ENCODE results near the gene PDE1A. TPM values are rescaled to one million over a fixed set of nuclear protein-coding genes. Genes with fewer than 3 reads are reported as not detected.

Gene PDE1A
- total RNA-seq, 1 experiment from 2014 or later: 3.1 TPM

GRCh38 chr2:182179176-182179575, 247.7 kb downstream of the PDE1A start:
- Histone ChIP-seq H3K4me3 (ENCODE audit: low read depth, low read length, poor library complexity, severe bottlenecking) (no peak overlapping the region), H3K36me3 (ENCODE audit: insufficient read depth, low read length, poor library complexity, severe bottlenecking) (no peaks in the 10 kb centered on the region), H3K27ac (ENCODE audit: low read depth, low read length, poor library complexity, severe bottlenecking) (no peak overlapping the region), H3K27me3 (replicated peaks; ENCODE audit: insufficient read depth, low read depth, low read length, poor library complexity) (no peaks in the 10 kb centered on the region), H3K4me1 (ENCODE audit: insufficient read depth, low read length, poor library complexity, severe bottlenecking) (no peaks in the 10 kb centered on the region), H3K9me3 (ENCODE audit: low read depth, low read length, poor library complexity, severe bottlenecking) (peaks cover 11% of the 10 kb centered on the region)
- DNase-seq (ENCODE audit: low spot score): no peak
- ChIA-PET POLR2A (ENCODE audit: low non-redundant PET) (no interaction called here), CTCF (no interaction called here)
- no TSS peak for BruUV-seq (replicated peaks)
- no peak for TF ChIP-seq EZH2 (IDR thresholded peaks at IDR 0.05; ENCODE audit: borderline replicate concordance, low read depth, low read length, poor library complexity, severe bottlenecking)
- intact Hi-C loops (cut with micrococcal nuclease; ENCODE audit: unreplicated experiment): no loop called here

- Histone ChIP-seq H3K27me3 (replicated peaks; ENCODE audit: insufficient read depth, low read depth, low read length, poor library complexity) (no peaks in the 10 kb centered on the region), H3K27ac (ENCODE audit: low read depth, low read length, poor library complexity, severe bottlenecking) (no peak overlapping the region), H3K4me3 (ENCODE audit: low read depth, low read length, poor library complexity, severe bottlenecking) (no peak overlapping the region), H3K4me1 (ENCODE audit: insufficient read depth, low read length, poor library complexity, severe bottlenecking) (no peaks in the 10 kb centered on the region), H3K36me3 (ENCODE audit: insufficient read depth, low read length, poor library complexity, severe bottlenecking) (no peaks in the 10 kb centered on the region), H3K9me3 (ENCODE audit: low read depth, low read length, poor library complexity, severe bottlenecking) (no peaks in the 10 kb centered on the region)
- intact Hi-C loops (cut with micrococcal nuclease; ENCODE audit: unreplicated experiment): no loop called here
- ChIA-PET POLR2A (ENCODE audit: low non-redundant PET) (no interaction called here), CTCF (no interaction called here)
- BruUV-seq (replicated peaks): no TSS peak
- DNase-seq (ENCODE audit: low spot score): no peak
- TF ChIP-seq EZH2 (IDR thresholded peaks at IDR 0.05; ENCODE audit: borderline replicate concordance, low read depth, low read length, poor library complexity, severe bottlenecking) (no peak), CTCF (conservative IDR thresholded peaks at IDR 0.05; ENCODE audit: low read depth, low read length) (no peak)
Measured at GRCh38 chr2:182173944-182174622, 252.8 kb downstream of the PDE1A start.

GRCh38 chr2:182170341-182170740, 256.5 kb downstream of the PDE1A start:
- Histone ChIP-seq H3K36me3 (ENCODE audit: insufficient read depth, low read length, poor library complexity, severe bottlenecking) (no peaks in the 10 kb centered on the region), H3K9me3 (ENCODE audit: low read depth, low read length, poor library complexity, severe bottlenecking) (no peaks in the 10 kb centered on the region), H3K4me3 (ENCODE audit: low read depth, low read length, poor library complexity, severe bottlenecking) (no peak overlapping the region), H3K4me1 (ENCODE audit: insufficient read depth, low read length, poor library complexity, severe bottlenecking) (no peaks in the 10 kb centered on the region), H3K27me3 (replicated peaks; ENCODE audit: insufficient read depth, low read depth, low read length, poor library complexity) (no peaks in the 10 kb centered on the region), H3K27ac (ENCODE audit: low read depth, low read length, poor library complexity, severe bottlenecking) (no peak overlapping the region)
- TF ChIP-seq CTCF (conservative IDR thresholded peaks at IDR 0.05; ENCODE audit: low read depth, low read length): no peak
- no peak for TF ChIP-seq EZH2 (IDR thresholded peaks at IDR 0.05; ENCODE audit: borderline replicate concordance, low read depth, low read length, poor library complexity, severe bottlenecking)
- ChIA-PET CTCF (no interaction called here), POLR2A (ENCODE audit: low non-redundant PET) (no interaction called here)
- intact Hi-C loops (cut with micrococcal nuclease; ENCODE audit: unreplicated experiment): no loop called here
- no peak for DNase-seq (ENCODE audit: low spot score)
- BruUV-seq (replicated peaks): no TSS peak

GRCh38 chr2:182167882-182168281, 259.0 kb downstream of the PDE1A start:
- DNase-seq (ENCODE audit: low spot score): peak; percentile 30
- TF ChIP-seq CTCF (conservative IDR thresholded peaks at IDR 0.05; ENCODE audit: low read depth, low read length) (no peak), EZH2 (IDR thresholded peaks at IDR 0.05; ENCODE audit: borderline replicate concordance, low read depth, low read length, poor library complexity, severe bottlenecking) (no peak)
- POLR2A ChIA-PET (ENCODE audit: low non-redundant PET): no interaction called here
- Histone ChIP-seq H3K9me3 (ENCODE audit: low read depth, low read length, poor library complexity, severe bottlenecking) (no peaks in the 10 kb centered on the region), H3K27me3 (replicated peaks; ENCODE audit: insufficient read depth, low read depth, low read length, poor library complexity) (no peaks in the 10 kb centered on the region), H3K36me3 (ENCODE audit: insufficient read depth, low read length, poor library complexity, severe bottlenecking) (no peaks in the 10 kb centered on the region), H3K4me3 (ENCODE audit: low read depth, low read length, poor library complexity, severe bottlenecking) (no peak overlapping the region), H3K27ac (ENCODE audit: low read depth, low read length, poor library complexity, severe bottlenecking) (no peak overlapping the region), H3K4me1 (ENCODE audit: insufficient read depth, low read length, poor library complexity, severe bottlenecking) (no peaks in the 10 kb centered on the region)
- CTCF ChIA-PET: no interaction called here
- intact Hi-C loops (cut with micrococcal nuclease; ENCODE audit: unreplicated experiment): no loop called here
- no TSS peak for BruUV-seq (replicated peaks)
